HEK293 (cell line): ENCODE data around the gene ACCSL.

ENCODE experiments used
- RBAK ChIP-seq: fragments of 450-650 bp; formaldehyde crosslinking; IDR thresholded peaks from 2 replicates; pipeline ENCODE4 v1.5.1; 2016; ENCODE audit warnings: missing biosample characterization, missing genetic modification characterization
- ZNF19 ChIP-seq: fragments of 450-650 bp; formaldehyde crosslinking; IDR thresholded peaks from 2 replicates; pipeline ENCODE4; 2016; ENCODE audit warnings: missing biosample characterization, missing genetic modification characterization, low read depth
- TF ChIP-seq, protein P1 (sequence below): sonication (generic); formaldehyde crosslinking; IDR thresholded peaks from 2 replicates; pipeline ENCODE4 v1.8.1; 2022; ENCODE audit warnings: mild to moderate bottlenecking, moderate library complexity, missing genetic modification reagents

- TF ChIP-seq, protein P1, sequence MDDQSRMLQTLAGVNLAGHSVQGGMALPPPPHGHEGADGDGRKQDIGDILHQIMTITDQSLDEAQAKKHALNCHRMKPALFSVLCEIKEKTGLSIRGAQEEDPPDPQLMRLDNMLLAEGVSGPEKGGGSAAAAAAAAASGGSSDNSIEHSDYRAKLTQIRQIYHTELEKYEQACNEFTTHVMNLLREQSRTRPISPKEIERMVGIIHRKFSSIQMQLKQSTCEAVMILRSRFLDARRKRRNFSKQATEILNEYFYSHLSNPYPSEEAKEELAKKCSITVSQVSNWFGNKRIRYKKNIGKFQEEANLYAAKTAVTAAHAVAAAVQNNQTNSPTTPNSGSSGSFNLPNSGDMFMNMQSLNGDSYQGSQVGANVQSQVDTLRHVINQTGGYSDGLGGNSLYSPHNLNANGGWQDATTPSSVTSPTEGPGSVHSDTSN (CRISPR knock-in tag): no peak
- TF ChIP-seq RBAK (tag by site-specific recombination) (no peak), ZNF19 (tag by site-specific recombination) (no peak)
Observed at GRCh38 chr11:44006917-44007361, 40.8 kb upstream of the ACCSL start.
